ENCODE results near the gene KIAA0753. TPM values are rescaled to one million over a fixed set of nuclear protein-coding genes. Genes with fewer than 3 reads are reported as not detected.

Gene KIAA0753
- total and polyA plus RNA-seq, 9 of the 15 experiments (the other 6 are each of a cell fraction or from before 2014, with no cell fraction given): 2.0 to 9.0 (median 6.9) TPM

DNA sequence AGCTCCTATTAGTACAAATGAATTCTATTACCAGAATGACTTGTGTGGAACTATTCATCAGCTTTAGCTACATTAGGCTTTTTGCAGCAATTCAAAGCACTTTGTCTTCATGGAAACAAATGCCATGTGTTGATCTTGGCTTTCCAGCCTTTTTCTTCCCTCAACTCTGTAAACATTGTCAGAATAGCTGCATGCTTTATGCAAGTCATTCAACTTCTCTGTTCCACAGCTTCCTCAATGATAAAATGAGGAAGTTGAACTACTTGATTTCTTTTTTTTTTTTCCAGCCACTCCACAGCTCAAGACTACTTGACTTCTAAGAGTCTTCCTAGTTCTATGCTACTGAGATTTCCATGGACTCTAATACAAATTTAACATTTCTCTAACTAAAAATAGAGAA is 41.1 kb downstream of the KIAA0753 start (continued):
- TF ChIP-seq C11orf30 (IDR thresholded peaks at IDR 0.05; ENCODE audit: low read depth): peak; percentile 87
- TF ChIP-seq, protein P1, sequence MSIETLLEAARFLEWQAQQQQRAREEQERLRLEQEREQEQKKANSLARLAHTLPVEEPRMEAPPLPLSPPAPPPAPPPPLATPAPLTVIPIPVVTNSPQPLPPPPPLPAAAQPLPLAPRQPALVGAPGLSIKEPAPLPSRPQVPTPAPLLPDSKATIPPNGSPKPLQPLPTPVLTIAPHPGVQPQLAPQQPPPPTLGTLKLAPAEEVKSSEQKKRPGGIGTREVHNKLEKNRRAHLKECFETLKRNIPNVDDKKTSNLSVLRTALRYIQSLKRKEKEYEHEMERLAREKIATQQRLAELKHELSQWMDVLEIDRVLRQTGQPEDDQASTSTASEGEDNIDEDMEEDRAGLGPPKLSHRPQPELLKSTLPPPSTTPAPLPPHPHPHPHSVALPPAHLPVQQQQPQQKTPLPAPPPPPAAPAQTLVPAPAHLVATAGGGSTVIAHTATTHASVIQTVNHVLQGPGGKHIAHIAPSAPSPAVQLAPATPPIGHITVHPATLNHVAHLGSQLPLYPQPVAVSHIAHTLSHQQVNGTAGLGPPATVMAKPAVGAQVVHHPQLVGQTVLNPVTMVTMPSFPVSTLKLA (conservative IDR thresholded peaks at IDR 0.05): peak in 1 of 2 experiments; percentile 38; a peak in 1 of 4 replicates
- TF ChIP-seq NFE2L1 (tag; IDR thresholded peaks at IDR 0.05; ENCODE audit: borderline replicate concordance, low read depth): peak; percentile 71
- no peak for TF ChIP-seq ETV6 (IDR thresholded peaks at IDR 0.05; ENCODE audit: borderline replicate concordance in 1 of 2, low read depth in 2 of 2, low read length in 1 of 2)
- TF ChIP-seq ETV6 (CRISPR knock-in tag; IDR thresholded peaks at IDR 0.05; ENCODE audit: borderline replicate concordance): no peak
- no peak for TF ChIP-seq ILF3 (IDR thresholded peaks at IDR 0.05; ENCODE audit: borderline replicate concordance)
- TF ChIP-seq SUPT5H (IDR thresholded peaks at IDR 0.05): no peak
- no peak for TF ChIP-seq RFX7 (CRISPR knock-in tag; IDR thresholded peaks at IDR 0.05)
- TF ChIP-seq, protein P2, sequence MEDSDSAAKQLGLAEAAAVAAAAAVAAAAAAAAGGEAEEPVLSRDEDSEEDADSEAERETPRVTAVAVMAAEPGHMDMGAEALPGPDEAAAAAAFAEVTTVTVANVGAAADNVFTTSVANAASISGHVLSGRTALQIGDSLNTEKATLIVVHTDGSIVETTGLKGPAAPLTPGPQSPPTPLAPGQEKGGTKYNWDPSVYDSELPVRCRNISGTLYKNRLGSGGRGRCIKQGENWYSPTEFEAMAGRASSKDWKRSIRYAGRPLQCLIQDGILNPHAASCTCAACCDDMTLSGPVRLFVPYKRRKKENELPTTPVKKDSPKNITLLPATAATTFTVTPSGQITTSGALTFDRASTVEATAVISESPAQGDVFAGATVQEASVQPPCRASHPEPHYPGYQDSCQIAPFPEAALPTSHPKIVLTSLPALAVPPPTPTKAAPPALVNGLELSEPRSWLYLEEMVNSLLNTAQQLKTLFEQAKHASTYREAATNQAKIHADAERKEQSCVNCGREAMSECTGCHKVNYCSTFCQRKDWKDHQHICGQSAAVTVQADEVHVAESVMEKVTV (CRISPR knock-in tag; IDR thresholded peaks at IDR 0.05): no peak
- TF ChIP-seq, protein P3, sequence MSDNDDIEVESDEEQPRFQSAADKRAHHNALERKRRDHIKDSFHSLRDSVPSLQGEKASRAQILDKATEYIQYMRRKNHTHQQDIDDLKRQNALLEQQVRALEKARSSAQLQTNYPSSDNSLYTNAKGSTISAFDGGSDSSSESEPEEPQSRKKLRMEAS (CRISPR knock-in tag; IDR thresholded peaks at IDR 0.05): no peak
- TF ChIP-seq ZNF384 (IDR thresholded peaks at IDR 0.05; ENCODE audit: low read depth, low read length): peak; percentile 85
- TF ChIP-seq CEBPG (CRISPR knock-in tag; IDR thresholded peaks at IDR 0.05): no peak
- no peak for TF ChIP-seq CEBPG (tag; conservative IDR thresholded peaks at IDR 0.05 in 1 of 2, IDR thresholded peaks at IDR 0.05 in 1 of 2)
- TF ChIP-seq, protein P4, sequence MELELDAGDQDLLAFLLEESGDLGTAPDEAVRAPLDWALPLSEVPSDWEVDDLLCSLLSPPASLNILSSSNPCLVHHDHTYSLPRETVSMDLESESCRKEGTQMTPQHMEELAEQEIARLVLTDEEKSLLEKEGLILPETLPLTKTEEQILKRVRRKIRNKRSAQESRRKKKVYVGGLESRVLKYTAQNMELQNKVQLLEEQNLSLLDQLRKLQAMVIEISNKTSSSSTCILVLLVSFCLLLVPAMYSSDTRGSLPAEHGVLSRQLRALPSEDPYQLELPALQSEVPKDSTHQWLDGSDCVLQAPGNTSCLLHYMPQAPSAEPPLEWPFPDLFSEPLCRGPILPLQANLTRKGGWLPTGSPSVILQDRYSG (tag; conservative IDR thresholded peaks at IDR 0.05; ENCODE audit: low read depth): no peak
- TF ChIP-seq, protein P5, sequence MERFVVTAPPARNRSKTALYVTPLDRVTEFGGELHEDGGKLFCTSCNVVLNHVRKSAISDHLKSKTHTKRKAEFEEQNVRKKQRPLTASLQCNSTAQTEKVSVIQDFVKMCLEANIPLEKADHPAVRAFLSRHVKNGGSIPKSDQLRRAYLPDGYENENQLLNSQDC (CRISPR knock-in tag; IDR thresholded peaks at IDR 0.05): no peak
- no peak for TF ChIP-seq ZNF707 (CRISPR knock-in tag; conservative IDR thresholded peaks at IDR 0.05)
- no peak for TF ChIP-seq NR2C2 (CRISPR knock-in tag; IDR thresholded peaks at IDR 0.05)
- TF ChIP-seq NR2C2 (tag; IDR thresholded peaks at IDR 0.05): no peak
- TF ChIP-seq NFE2 (IDR thresholded peaks at IDR 0.05; ENCODE audit: low read depth): peak; percentile 90
- no peak for TF ChIP-seq ARID1B (IDR thresholded peaks at IDR 0.05)
- no peak for TF ChIP-seq ZNF764 (CRISPR knock-in tag; IDR thresholded peaks at IDR 0.05; ENCODE audit: low read depth)
- TF ChIP-seq ZNF282 (CRISPR knock-in tag; IDR thresholded peaks at IDR 0.05): no peak
- no peak for TF ChIP-seq HEY1 (CRISPR knock-in tag; IDR thresholded peaks at IDR 0.05; ENCODE audit: borderline replicate concordance)

All from K562 (cell line).